H9 (cell line): ENCODE data around the gene SLIT1. TPM values are rescaled to one million over a fixed set of nuclear protein-coding genes. Genes with fewer than 3 reads are reported as not detected.

Experiments
- DNase-seq: peaks from one replicate; pipeline ENCODE4 v3.0.0-alpha.2; 2017
- H2AFZ ChIP-seq: one replicate; pipeline ENCODE4 v1.6.1; 2013; ENCODE audit warnings: mild to moderate bottlenecking, low read length, control low read depth, moderate library complexity
- H2AK5ac ChIP-seq: 2 replicates; pipeline ENCODE4 v1.6.1; 2013; ENCODE audit warnings: low read length, control low read depth, mixed read lengths; ENCODE audit not compliant: insufficient read length
- H2BK120ac ChIP-seq: one replicate; pipeline ENCODE4 v1.6.1; 2013; ENCODE audit warnings: low read depth, mild to moderate bottlenecking, low read length, control low read depth, inconsistent platforms; ENCODE audit not compliant: poor library complexity, severe bottlenecking
- H2BK12ac ChIP-seq: 2 replicates; pipeline ENCODE4 v1.6.1; 2013; ENCODE audit warnings: low read length, control low read depth, mixed read lengths, low read depth; ENCODE audit not compliant: insufficient read length
- H2BK15ac ChIP-seq: 2 replicates; pipeline ENCODE4 v1.6.1; 2013; ENCODE audit warnings: low read depth, low read length, control low read depth
- H2BK20ac ChIP-seq: one replicate; pipeline ENCODE4 v1.6.1; 2013; ENCODE audit warnings: low read depth, mild to moderate bottlenecking, low read length, control low read depth, inconsistent platforms; ENCODE audit not compliant: poor library complexity, severe bottlenecking
- H2BK5ac ChIP-seq: 2 replicates; pipeline ENCODE4 v1.6.1; 2013; ENCODE audit warnings: low read length, control low read depth, mixed read lengths; ENCODE audit not compliant: insufficient read length
- H3K14ac ChIP-seq: 2 replicates; pipeline ENCODE4 v1.6.1; 2013; ENCODE audit warnings: low read length, control low read depth; ENCODE audit not compliant: insufficient read depth
- H3K18ac ChIP-seq: 2 replicates; pipeline ENCODE4 v1.6.1; 2013; ENCODE audit warnings: low read depth, mild to moderate bottlenecking, mixed read lengths, low read length, control low read depth; ENCODE audit not compliant: insufficient read length
- H3K23ac ChIP-seq: 2 replicates; pipeline ENCODE4 v1.6.1; 2013; ENCODE audit warnings: low read length, control low read depth, mixed read lengths, low read depth; ENCODE audit not compliant: insufficient read length
- H3K23me2 ChIP-seq: 2 replicates; pipeline ENCODE4 v1.6.1; 2013; ENCODE audit warnings: low read depth, mild to moderate bottlenecking, mixed read lengths, low read length, control low read depth; ENCODE audit not compliant: insufficient read length, poor library complexity, severe bottlenecking
- H3K27ac ChIP-seq: 2 replicates; pipeline ENCODE4 v1.5.1; 2013; ENCODE audit warnings: low read length, control low read depth, mixed read lengths, low read depth; ENCODE audit not compliant: insufficient read length
- H3K27me3 ChIP-seq: 2 replicates; pipeline ENCODE4 v1.6.1; 2013; ENCODE audit warnings: low read length, control low read depth, inconsistent platforms; ENCODE audit not compliant: insufficient read depth
- H3K4ac ChIP-seq: 2 replicates; pipeline ENCODE4 v1.6.1; 2013; ENCODE audit warnings: low read depth, mild to moderate bottlenecking, control low read depth, inconsistent platforms, low read length, moderate library complexity
- H3K4me1 ChIP-seq: 2 replicates; pipeline ENCODE4 v1.6.1; 2013; ENCODE audit warnings: low read length, control low read depth, inconsistent platforms; ENCODE audit not compliant: insufficient read depth
- H3K4me2 ChIP-seq: 2 replicates; pipeline ENCODE4 v1.6.1; 2013; ENCODE audit warnings: low read length, control low read depth, mixed read lengths; ENCODE audit not compliant: insufficient read length, insufficient read depth
- H3K56ac ChIP-seq: 2 replicates; pipeline ENCODE4 v1.6.1; 2013; ENCODE audit warnings: low read depth, mild to moderate bottlenecking, mixed read lengths, low read length, control low read depth; ENCODE audit not compliant: insufficient read length
- H3K79me1 ChIP-seq: 2 replicates; pipeline ENCODE4 v1.6.1; 2013; ENCODE audit warnings: low read depth, mild to moderate bottlenecking, moderate library complexity, low read length, control low read depth, inconsistent platforms; ENCODE audit not compliant: insufficient read depth, poor library complexity, severe bottlenecking
- H3K79me2 ChIP-seq: 2 replicates; pipeline ENCODE4 v1.6.1; 2013; ENCODE audit warnings: low read length, control low read depth, inconsistent platforms; ENCODE audit not compliant: insufficient read depth
- H3K9ac ChIP-seq: 2 replicates; pipeline ENCODE4 v1.6.1; 2013; ENCODE audit warnings: low read length, control low read depth, mixed read lengths; ENCODE audit not compliant: insufficient read length; ENCODE audit errors: extremely low read depth
- H3K9me3 ChIP-seq: one replicate; pipeline ENCODE4 v1.6.1; 2013; ENCODE audit warnings: low read depth, low read length, inconsistent platforms; ENCODE audit not compliant: control insufficient read depth
- H3T11ph ChIP-seq: one replicate; pipeline ENCODE4 v1.6.1; 2013; ENCODE audit warnings: mild to moderate bottlenecking, low read length, control low read depth, inconsistent platforms
- H4K20me1 ChIP-seq: one replicate; pipeline ENCODE4 v1.6.1; 2013; ENCODE audit not compliant: control insufficient read depth, insufficient read length, insufficient read depth
- H4K5ac ChIP-seq: 2 replicates; pipeline ENCODE4 v1.6.1; 2013; ENCODE audit warnings: low read depth, mild to moderate bottlenecking, mixed read lengths, low read length, control low read depth; ENCODE audit not compliant: insufficient read length
- H4K8ac ChIP-seq: replicated peaks from 2 replicates; pipeline ENCODE4 v1.6.1; 2013; ENCODE audit warnings: low read length, control low read depth, mixed read lengths, low read depth; ENCODE audit not compliant: insufficient read length
- H4K91ac ChIP-seq: 2 replicates; pipeline ENCODE4 v1.6.1; 2013; ENCODE audit warnings: low read depth, mild to moderate bottlenecking, moderate library complexity, mixed read lengths, low read length, control low read depth; ENCODE audit not compliant: insufficient read length
- H3K27ac Mint-ChIP-seq, 3 experiments: 2 replicates in 2 of 3; 3 replicates in 1 of 3; pipeline ENCODE4 v1.8.0; 2020 to 2021; ENCODE audit warnings: mixed read lengths in 3 of 3, mild to moderate bottlenecking in 1 of 3, moderate library complexity in 1 of 3
- H3K27me3 Mint-ChIP-seq: 2 replicates; pipeline ENCODE4 v1.8.0; 2021; ENCODE audit warnings: low read depth, mild to moderate bottlenecking, moderate library complexity, mixed read lengths
- H3K36me3 Mint-ChIP-seq, 3 experiments: 2 replicates in 2 of 3; 3 replicates in 1 of 3; pipeline ENCODE4 v1.8.0; 2020 to 2021; ENCODE audit warnings: low read depth in 3 of 3, mixed read lengths in 3 of 3; ENCODE audit not compliant: insufficient read depth in 1 of 3
- H3K4me1 Mint-ChIP-seq, 2 experiments: 2 replicates each; pipeline ENCODE4 v1.8.0; 2020; ENCODE audit warnings: mixed read lengths in 2 of 2
- H3K4me3 Mint-ChIP-seq, 2 experiments: 2 replicates in 1 of 2; 3 replicates in 1 of 2; pipeline ENCODE4 v1.8.0; 2020 to 2021; ENCODE audit warnings: mild to moderate bottlenecking in 2 of 2, mixed read lengths in 2 of 2, moderate library complexity in 1 of 2
- H3K9me3 Mint-ChIP-seq, 2 experiments: 2 replicates in 1 of 2; 3 replicates in 1 of 2; pipeline ENCODE4 v1.8.0; 2020; ENCODE audit warnings: mild to moderate bottlenecking in 2 of 2, mixed read lengths in 2 of 2, moderate library complexity in 1 of 2
- WGBS: extraction: QIAGEN DNeasy Blood & Tissue Kit; methylation state at CpG from one replicate; pipeline ENCODE4 v1.1.7; 2013; ENCODE audit warnings: missing lambda C conversion rate, low lambda C conversion rate, mixed read lengths; ENCODE audit not compliant: insufficient read length; ENCODE audit errors: extremely low coverage; 5-methylcytosine and 5-hydroxymethylcytosine counted together
- total RNA-seq: library from RNA; stranded (reverse); gene quantifications from 2 replicates; pipeline ENCODE4 v1.2.1, GENCODE V29; 2021
- TF ChIP-seq, protein P1 (sequence below): fragments of 200-600 bp; sonication (generic); conservative IDR thresholded peaks from 3 replicates; pipeline ENCODE4 v1.8.0; 2021; ENCODE audit warnings: antibody characterized with exemption, mild to moderate bottlenecking

Gene SLIT1
- total RNA-seq, 1 experiment from 2014 or later = 0.57 TPM

DNA sequence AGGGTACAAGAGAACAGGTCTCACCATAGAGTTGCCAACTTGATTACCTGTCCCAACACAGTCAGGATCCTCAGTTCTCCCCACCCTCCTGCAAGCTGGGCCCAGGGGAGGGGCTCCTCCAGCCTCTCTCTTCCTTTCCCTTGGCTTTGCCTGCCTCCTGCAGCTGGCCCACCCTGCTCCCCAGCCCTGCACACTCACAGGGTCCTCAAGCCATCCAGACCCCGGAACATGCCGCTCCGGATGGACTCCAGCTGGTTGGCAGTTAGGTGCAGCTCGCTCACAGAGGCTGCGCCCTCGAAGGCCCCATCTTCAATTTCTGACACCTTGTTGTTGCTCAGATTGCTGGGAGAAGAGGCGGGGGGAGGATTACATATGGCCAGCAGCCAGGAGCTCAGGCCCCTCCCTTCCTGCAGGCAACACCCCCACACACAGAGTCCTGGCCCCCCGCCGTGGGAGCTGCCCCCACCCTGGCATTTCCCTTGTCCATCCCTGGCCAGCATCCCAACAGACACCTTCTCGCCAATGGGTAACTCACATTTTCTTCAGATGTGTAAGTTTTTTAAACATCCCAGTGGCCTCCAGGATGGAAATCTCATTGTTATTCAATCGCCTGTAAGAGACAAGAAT is 139.2 kb downstream of the SLIT1 start:
- Histone ChIP-seq H4K91ac (no peak overlapping the region), H4K5ac (no peak overlapping the region), H3K18ac (no peak overlapping the region), H3K4ac (no peak overlapping the region), H3K23me2 (no peaks in the 10 kb centered on the region), H2BK120ac (no peak overlapping the region), H3K27me3 (no peaks in the 10 kb centered on the region), H3K27ac (no peak overlapping the region), H3K14ac (no peak overlapping the region), H3K79me1 (no peaks in the 10 kb centered on the region), H3K56ac (no peak overlapping the region), H3K23ac (no peak overlapping the region), H2BK5ac (no peak overlapping the region), H4K8ac (no peak overlapping the region), H3K9ac (no peak overlapping the region), H3T11ph (no peak overlapping the region), H4K20me1 (no peaks in the 10 kb centered on the region), H3K79me2 (no peaks in the 10 kb centered on the region), H2BK15ac (no peak overlapping the region), H2AFZ (no peak overlapping the region), H2BK12ac (no peak overlapping the region), H2AK5ac (no peak overlapping the region), H3K4me1 (no peaks in the 10 kb centered on the region), H3K4me2 (no peak overlapping the region), H2BK20ac (no peak overlapping the region), H3K9me3 (no peaks in the 10 kb centered on the region)
- no peaks in the 10 kb centered on the region; the same call in 1 of the 2 replicates for H3K27me3 Mint-ChIP-seq
- no peak overlapping the region for H3K4me3 Mint-ChIP-seq
- no peaks in the 10 kb centered on the region for H3K36me3 Mint-ChIP-seq
- WGBS = no CpG with 5 or more reads among the region's 11 CpGs
- no peak for DNase-seq
- peaks cover 16 to 21% of the 10 kb centered on the region in 2 experiments for H3K4me1 Mint-ChIP-seq
- no peaks in the 10 kb centered on the region for H3K9me3 Mint-ChIP-seq
- no peak overlapping the region for H3K27ac Mint-ChIP-seq
- TF ChIP-seq, protein P1, sequence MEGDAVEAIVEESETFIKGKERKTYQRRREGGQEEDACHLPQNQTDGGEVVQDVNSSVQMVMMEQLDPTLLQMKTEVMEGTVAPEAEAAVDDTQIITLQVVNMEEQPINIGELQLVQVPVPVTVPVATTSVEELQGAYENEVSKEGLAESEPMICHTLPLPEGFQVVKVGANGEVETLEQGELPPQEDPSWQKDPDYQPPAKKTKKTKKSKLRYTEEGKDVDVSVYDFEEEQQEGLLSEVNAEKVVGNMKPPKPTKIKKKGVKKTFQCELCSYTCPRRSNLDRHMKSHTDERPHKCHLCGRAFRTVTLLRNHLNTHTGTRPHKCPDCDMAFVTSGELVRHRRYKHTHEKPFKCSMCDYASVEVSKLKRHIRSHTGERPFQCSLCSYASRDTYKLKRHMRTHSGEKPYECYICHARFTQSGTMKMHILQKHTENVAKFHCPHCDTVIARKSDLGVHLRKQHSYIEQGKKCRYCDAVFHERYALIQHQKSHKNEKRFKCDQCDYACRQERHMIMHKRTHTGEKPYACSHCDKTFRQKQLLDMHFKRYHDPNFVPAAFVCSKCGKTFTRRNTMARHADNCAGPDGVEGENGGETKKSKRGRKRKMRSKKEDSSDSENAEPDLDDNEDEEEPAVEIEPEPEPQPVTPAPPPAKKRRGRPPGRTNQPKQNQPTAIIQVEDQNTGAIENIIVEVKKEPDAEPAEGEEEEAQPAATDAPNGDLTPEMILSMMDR = no peak
